Measurements from ENCODE around the gene KRT36. TPM values are rescaled to one million over a fixed set of nuclear protein-coding genes. Genes with fewer than 3 reads are reported as not detected.

The KRT36 gene
- total RNA-seq, 2 donors from 2014 or later, result not detected

- TF ChIP-seq POLR2AphosphoS5 (IDR thresholded peaks at IDR 0.05) (no peak), POLR2A (IDR thresholded peaks at IDR 0.05) (no peak)
- TF ChIP-seq, protein P1, sequence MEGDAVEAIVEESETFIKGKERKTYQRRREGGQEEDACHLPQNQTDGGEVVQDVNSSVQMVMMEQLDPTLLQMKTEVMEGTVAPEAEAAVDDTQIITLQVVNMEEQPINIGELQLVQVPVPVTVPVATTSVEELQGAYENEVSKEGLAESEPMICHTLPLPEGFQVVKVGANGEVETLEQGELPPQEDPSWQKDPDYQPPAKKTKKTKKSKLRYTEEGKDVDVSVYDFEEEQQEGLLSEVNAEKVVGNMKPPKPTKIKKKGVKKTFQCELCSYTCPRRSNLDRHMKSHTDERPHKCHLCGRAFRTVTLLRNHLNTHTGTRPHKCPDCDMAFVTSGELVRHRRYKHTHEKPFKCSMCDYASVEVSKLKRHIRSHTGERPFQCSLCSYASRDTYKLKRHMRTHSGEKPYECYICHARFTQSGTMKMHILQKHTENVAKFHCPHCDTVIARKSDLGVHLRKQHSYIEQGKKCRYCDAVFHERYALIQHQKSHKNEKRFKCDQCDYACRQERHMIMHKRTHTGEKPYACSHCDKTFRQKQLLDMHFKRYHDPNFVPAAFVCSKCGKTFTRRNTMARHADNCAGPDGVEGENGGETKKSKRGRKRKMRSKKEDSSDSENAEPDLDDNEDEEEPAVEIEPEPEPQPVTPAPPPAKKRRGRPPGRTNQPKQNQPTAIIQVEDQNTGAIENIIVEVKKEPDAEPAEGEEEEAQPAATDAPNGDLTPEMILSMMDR (IDR thresholded peaks at IDR 0.05), result no peak
- DNase-seq (ENCODE audit: low spot score), result no peak
- Histone ChIP-seq H3K4me1 (replicated peaks) (no peaks in the 10 kb centered on the region), H3K27ac (no peak within 1 kb of the TSS), H3K27me3 (replicated peaks; ENCODE audit: insufficient read depth) (no peaks in the 10 kb centered on the region), H3K36me3 (no peaks in the 10 kb centered on the region), H3K4me3 (no peak within 1 kb of the TSS), H3K9me3 (no peaks in the 10 kb centered on the region)
- intact Hi-C loops (cut with DNase I), result no loop called here
- 95% methylated on average over 10 of the region's 10 CpGs for WGBS
Measured at GRCh38 chr17:41440531-41441033, 49.1 kb downstream of the KRT36 start, which contains the start of gene KRT38. TSS of gene KRT38 (minus strand) at chr17:41440983. CDS start at chr17:41440921, 62 bp downstream.

- Histone ChIP-seq H3K36me3 (no peaks in the 10 kb centered on the region), H3K4me1 (replicated peaks) (no peaks in the 10 kb centered on the region), H3K27ac (no peak overlapping the region), H3K27me3 (replicated peaks; ENCODE audit: insufficient read depth) (no peaks in the 10 kb centered on the region), H3K9me3 (no peaks in the 10 kb centered on the region), H3K4me3 (no peak overlapping the region)
- no peak for TF ChIP-seq POLR2AphosphoS5 (IDR thresholded peaks at IDR 0.05)
- no peak for TF ChIP-seq POLR2A (IDR thresholded peaks at IDR 0.05)
- TF ChIP-seq, protein P1 (IDR thresholded peaks at IDR 0.05), result no peak
- WGBS, result 74% methylated on average over 5 of the region's 5 CpGs
- intact Hi-C loops (cut with DNase I), result no loop called here
- no peak for DNase-seq (ENCODE audit: low spot score)
Measured at GRCh38 chr17:41439375-41439774, 50.3 kb downstream of the KRT36 start.

DNA sequence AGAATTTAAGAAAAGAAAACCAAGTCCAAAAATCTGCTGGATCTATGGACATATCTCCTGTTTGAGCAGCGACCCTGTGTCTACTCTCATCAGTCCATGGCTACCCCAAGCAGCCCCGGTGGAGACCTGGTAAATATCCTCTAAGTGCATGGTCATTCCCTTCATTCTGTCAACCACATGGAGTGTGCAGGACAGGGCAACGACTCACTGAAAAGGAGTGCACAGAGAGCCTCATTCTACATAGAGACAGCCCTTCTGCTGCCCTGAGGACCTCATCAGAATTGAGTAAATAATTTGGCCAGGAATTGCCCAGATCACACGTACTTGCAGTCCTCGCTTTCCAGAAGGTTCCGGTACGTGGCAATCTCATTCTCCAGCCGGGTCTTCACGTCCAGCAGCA, 51.9 kb downstream of the KRT36 start:
- DNase-seq (ENCODE audit: low spot score), result no peak
- Histone ChIP-seq H3K9me3 (no peaks in the 10 kb centered on the region), H3K27ac (no peak overlapping the region), H3K36me3 (no peaks in the 10 kb centered on the region), H3K4me1 (replicated peaks) (no peaks in the 10 kb centered on the region), H3K4me3 (no peak overlapping the region), H3K27me3 (replicated peaks; ENCODE audit: insufficient read depth) (no peaks in the 10 kb centered on the region)
- 87% methylated on average over 9 of the region's 9 CpGs for WGBS
- TF ChIP-seq POLR2AphosphoS5 (IDR thresholded peaks at IDR 0.05) (no peak), POLR2A (IDR thresholded peaks at IDR 0.05) (no peak)
- TF ChIP-seq, protein P1 (IDR thresholded peaks at IDR 0.05), result no peak
- intact Hi-C loops (cut with DNase I), result no loop called here

DNA sequence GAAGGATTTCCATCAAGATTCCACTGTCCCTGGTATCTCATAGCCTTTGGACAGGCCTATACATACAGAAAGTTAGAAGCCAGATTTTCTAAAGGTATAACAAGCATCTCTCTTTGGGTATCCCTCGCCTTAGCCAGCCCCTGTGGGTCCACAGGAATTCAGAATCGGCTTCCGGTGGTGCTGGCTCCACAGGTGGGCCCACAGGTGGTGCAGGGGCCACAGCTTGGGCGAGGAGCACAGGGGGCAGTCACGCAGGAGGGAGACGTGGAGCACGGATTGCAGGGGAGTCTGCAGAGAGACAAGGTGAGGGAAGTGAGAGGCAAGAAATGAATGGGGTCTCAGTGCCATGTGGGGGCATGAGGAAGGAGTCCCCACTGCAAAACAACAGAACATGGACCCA, 52.5 kb downstream of the KRT36 start:
- no peak overlapping the region for H3K27ac ChIP-seq
- 98% methylated on average over 7 of the region's 7 CpGs for WGBS
- no peak for DNase-seq (ENCODE audit: low spot score)
- no peaks in the 10 kb centered on the region for H3K4me1 ChIP-seq (replicated peaks)
- no peaks in the 10 kb centered on the region for H3K27me3 ChIP-seq (replicated peaks; ENCODE audit: insufficient read depth)
- intact Hi-C loops (cut with DNase I), result no loop called here
- TF ChIP-seq POLR2AphosphoS5 (IDR thresholded peaks at IDR 0.05), result no peak
- TF ChIP-seq, protein P1 (IDR thresholded peaks at IDR 0.05), result no peak
- TF ChIP-seq POLR2A (IDR thresholded peaks at IDR 0.05), result no peak
- no peaks in the 10 kb centered on the region for H3K9me3 ChIP-seq
- no peaks in the 10 kb centered on the region for H3K36me3 ChIP-seq
- H3K4me3 ChIP-seq, result no peak overlapping the region

Small RNAs within 50 kb of the gene (microRNA-seq; reads per million reads assigned to microRNA genes)
- 33.9 reads per million, percentile 63 among the genes with 10 or more reads in this experiment for gene MIR6510

Small RNAs within 50 kb of the gene (small RNA-seq; reads per million reads assigned to genes)
- gene RNU2-32P, result 0 reads per million in 2 donors

Other genes with a start within 250 kb of the KRT36 start
- not detected for gene KRTAP9-4, start 240.2 kb downstream of the KRT36 start, total RNA-seq
- not detected for gene KRTAP9-9, start 234.5 kb downstream of the KRT36 start, total RNA-seq
- not detected for gene KRTAP9-6, start 224.5 kb downstream of the KRT36 start, total RNA-seq
- gene KRTAP9-7, start 214.2 kb downstream of the KRT36 start, total RNA-seq, result not detected
- gene KRTAP29-1, start 187.1 kb downstream of the KRT36 start, total RNA-seq, result not detected
- not detected for gene KRTAP16-1, start 180.6 kb downstream of the KRT36 start, total RNA-seq
- gene KRTAP17-1, start 174.2 kb downstream of the KRT36 start, total RNA-seq, result not detected
- gene KRT33A, start 139.1 kb downstream of the KRT36 start, total RNA-seq, result not detected
- not detected for gene KRT33B, start 120.1 kb downstream of the KRT36 start, total RNA-seq
- 1 to 10 TPM in 1 of 2 donors, not detected in 1; 1.5 TPM for gene KRT34, start 107.6 kb downstream of the KRT36 start, total RNA-seq
- not detected for gene KRT31, start 92.3 kb downstream of the KRT36 start, total RNA-seq
- not detected for gene KRT37, start 65.3 kb downstream of the KRT36 start, total RNA-seq
- gene KRT38, start 48.9 kb downstream of the KRT36 start, total RNA-seq, result not detected
- gene KRT32, start 22.5 kb downstream of the KRT36 start, total RNA-seq, result not detected
- not detected for gene KRT35, start 8.8 kb downstream of the KRT36 start, total RNA-seq
- gene KRT13, start 15.7 kb upstream of the KRT36 start, total RNA-seq, result 10 to 100 TPM; 38.4 to 62.7 TPM
- 1,000 to 10,000 TPM in 1 of 2 donors, 100 to 1,000 TPM in 1; 138 to 1,038 TPM for gene KRT15, start 29.0 kb upstream of the KRT36 start, total RNA-seq
- 100 to 1,000 TPM; 351 to 398 TPM for gene KRT19, start 38.4 kb upstream of the KRT36 start, total RNA-seq
- gene KRT9, start 82.1 kb upstream of the KRT36 start, total RNA-seq, result not detected
- gene KRT14, start 97.0 kb upstream of the KRT36 start, total RNA-seq, result 100 to 1,000 TPM in 1 of 2 donors, 10 to 100 TPM in 1; 28.1 to 298 TPM
- gene KRT16, start 122.9 kb upstream of the KRT36 start, total RNA-seq, result 1 to 10 TPM; 4.0 to 6.7 TPM
- 100 to 1,000 TPM; 201 to 360 TPM for gene KRT17, start 134.7 kb upstream of the KRT36 start, total RNA-seq
- 100 to 1,000 TPM; 136 to 320 TPM for gene EIF1, start 199.0 kb upstream of the KRT36 start, total RNA-seq
- gene GAST, start 222.4 kb upstream of the KRT36 start, total RNA-seq, result not detected
- 1 to 10 TPM in 1 of 2 donors, under 1 TPM in 1; 0.55 to 3.6 TPM for gene HAP1, start 244.7 kb upstream of the KRT36 start, total RNA-seq